A549 (cell line): ENCODE results near the gene PARP11. TPM values are rescaled to one million over a fixed set of nuclear protein-coding genes. Genes with fewer than 3 reads are reported as not detected.

Experiments used
- ATAC-seq, 2 experiments: fragments of 200-7000 bp in 1 of 2; fragments of >200 bp in 1 of 2; cut with Nextera tagmentation in 1 of 2; cut with Tn5 transposase in 1 of 2; 3 replicates each; pipeline versions ENCODE4 v1.8.0 to v1.9.1; 2018 to 2020; ENCODE audit warnings: mild to moderate bottlenecking in 1 of 2, moderate library complexity in 1 of 2
- CTCF ChIA-PET: fragments of 300-600 bp; sonication (Branson Sonifier 250); formaldehyde crosslinking; extraction: SDS; loops from one replicate; lab custom pipeline; 2021; ENCODE audit warnings: antibody characterized with exemption, inconsistent platforms; lab: Yijun Ruan, JAX
- POLR2A ChIA-PET: fragments of 350-600 bp; formaldehyde crosslinking; extraction: SDS; loops from one replicate; lab custom pipeline; 2021; ENCODE audit warnings: antibody characterized with exemption, inconsistent platforms; lab: Yijun Ruan, JAX
- DNase-seq, 2 experiments: peaks; one replicate each; pipeline versions ENCODE4 v3.0.0 to v3.0.0-alpha.2; 2011 to 2016; ENCODE audit warnings: low read depth in 1 of 2, low spot score in 1 of 2
- FAIRE-seq: peaks from 2 replicates; lab custom pipeline; 2011; peaks lifted over from hg19 to GRCh38; lab: Jason Lieb, UNC
- H3K27ac ChIP-seq, 2 experiments: fragments of >200 bp; sonication (Bioruptor Twin); formaldehyde crosslinking; 3 replicates each; pipeline ENCODE4 v1.5.1; 2016 to 2017
- H3K4me1 ChIP-seq: fragments of >200 bp; sonication (Bioruptor Twin); formaldehyde crosslinking; 3 replicates; pipeline ENCODE4 v1.6.1; 2016
- H3K4me2 ChIP-seq: fragments of >200 bp; sonication (Bioruptor Twin); formaldehyde crosslinking; 3 replicates; pipeline ENCODE4 v1.6.1; 2016
- H3K4me3 ChIP-seq: fragments of >200 bp; sonication (Bioruptor Twin); formaldehyde crosslinking; 3 replicates; pipeline ENCODE4 v1.5.1; 2016
- H3K9me3 ChIP-seq: fragments of >200 bp; sonication (Bioruptor Twin); formaldehyde crosslinking; 3 replicates; pipeline ENCODE4 v1.6.1; 2016
- ATOH8 ChIP-seq: fragments of 250-450 bp; sonication (Bioruptor Pico); IDR thresholded peaks from 2 replicates; pipeline ENCODE4 v1.5.0; 2020; ENCODE audit warnings: low read depth, mild to moderate bottlenecking, moderate library complexity
- BCL3 ChIP-seq: fragments of >200 bp; sonication (Bioruptor Twin); formaldehyde crosslinking; IDR thresholded peaks from 3 replicates; pipeline ENCODE4 v1.6.1; 2016
- CBX2 ChIP-seq: fragments of 200-600 bp; sonication (generic); IDR thresholded peaks from 2 replicates; pipeline ENCODE4 v1.6.1; 2016; ENCODE audit warnings: low read depth, mild to moderate bottlenecking, borderline replicate concordance
- CBX8 ChIP-seq: fragments of 200-600 bp; sonication (generic); IDR thresholded peaks from 2 replicates; pipeline ENCODE4 v1.6.1; 2016
- CTCF ChIP-seq: fragments of >200 bp; sonication (Bioruptor Twin); formaldehyde crosslinking; IDR thresholded peaks from 3 replicates; pipeline ENCODE4 v1.5.1; 2016
- E2F6 ChIP-seq: IDR thresholded peaks from 2 replicates; pipeline ENCODE4 v1.6.1; 2012; ENCODE audit warnings: low read depth, borderline replicate concordance
- EP300 ChIP-seq, 2 experiments: fragments of >200 bp; sonication (Bioruptor Twin); formaldehyde crosslinking; IDR thresholded peaks; 2 replicates in 1 of 2; 3 replicates in 1 of 2; pipeline ENCODE4 v1.6.1; 2016 to 2017
- FOSB ChIP-seq: fragments of 250-450 bp; sonication (Bioruptor Pico); IDR thresholded peaks from 2 replicates; pipeline ENCODE4 v1.5.0; 2020; ENCODE audit warnings: mild to moderate bottlenecking, moderate library complexity
- FOXS1 ChIP-seq: fragments of 250-450 bp; sonication (Bioruptor Pico); IDR thresholded peaks from 2 replicates; pipeline ENCODE4 v1.5.0; 2020; ENCODE audit warnings: mild to moderate bottlenecking, moderate library complexity
- GATA3 ChIP-seq: IDR thresholded peaks from 2 replicates; pipeline ENCODE4 v1.6.1; 2012; ENCODE audit warnings: borderline replicate concordance
- HMGXB4 ChIP-seq: fragments of 250-450 bp; sonication (Bioruptor Pico); IDR thresholded peaks from 2 replicates; pipeline ENCODE4 v1.5.0; 2021; ENCODE audit warnings: mild to moderate bottlenecking, moderate library complexity, borderline replicate concordance
- JUN ChIP-seq, 2 experiments: fragments of >200 bp; sonication (Bioruptor Twin); formaldehyde crosslinking; IDR thresholded peaks; 2 replicates in 1 of 2; 3 replicates in 1 of 2; pipeline ENCODE4 v1.6.1; 2016 to 2017
- JUNB ChIP-seq: fragments of >200 bp; sonication (Bioruptor Twin); formaldehyde crosslinking; IDR thresholded peaks from 2 replicates; pipeline ENCODE4 v1.6.1; 2016
- RNF2 ChIP-seq: fragments of 200-600 bp; sonication (generic); IDR thresholded peaks from 2 replicates; pipeline ENCODE4 v1.6.1; 2016; ENCODE audit warnings: low read depth, mild to moderate bottlenecking, antibody characterized with exemption, moderate library complexity, borderline replicate concordance
- SMC3 ChIP-seq: fragments of >200 bp; sonication (Bioruptor Twin); formaldehyde crosslinking; IDR thresholded peaks from 3 replicates; pipeline ENCODE4 v1.6.1; 2018; ENCODE audit warnings: inconsistent platforms
- ZNF302 ChIP-seq: fragments of 250-450 bp; sonication (Bioruptor Pico); IDR thresholded peaks from 2 replicates; pipeline ENCODE4 v1.9.0; 2021; ENCODE audit warnings: inconsistent platforms, mild to moderate bottlenecking, moderate library complexity
- ZSCAN20 ChIP-seq: fragments of 250-450 bp; sonication (Bioruptor Pico); IDR thresholded peaks from 2 replicates; pipeline ENCODE4 v1.8.0; 2022; ENCODE audit warnings: mild to moderate bottlenecking, moderate library complexity
- WGBS: methylation state at CpG from one replicate; pipeline ENCODE4 v1.1.6; 2017; ENCODE audit errors: missing lambda C conversion rate; 5-methylcytosine and 5-hydroxymethylcytosine counted together
- polyA plus RNA-seq, 4 experiments: library from polyadenylated mRNA; depleted of rRNA in 3 of 4; stranded (reverse); fragments of >200 nt; fragmentation: RNase III in 1 of 4; extraction: RNeasy Plus Mini Kit Qiagen cat#74134 plus additional on column Dnase treatment in 1 of 4; gene quantifications; 2 replicates in 3 of 4; 3 replicates in 1 of 4; pipeline ENCODE4 v1.2.3, GENCODE V29; 2011 to 2017

PARP11 gene
- polyA plus RNA-seq, 2 of the 4 experiments (the other 2 are of a cell fraction): 2.1 to 6.7 TPM

GRCh38 chr12:3869433-3869832 is 3.8 kb downstream of the PARP11 start:
- no peak for FAIRE-seq
- no peak for TF ChIP-seq ZNF302 (CRISPR knock-in tag)
- TF ChIP-seq JUNB: no peak
- TF ChIP-seq ZSCAN20 (CRISPR knock-in tag): no peak
- TF ChIP-seq EP300 (IDR thresholded peaks at IDR 0.05): no peak
- no peak for TF ChIP-seq CBX2
- no peak for TF ChIP-seq ATOH8 (CRISPR knock-in tag)
- TF ChIP-seq SMC3: no peak
- no peak for TF ChIP-seq GATA3
- TF ChIP-seq FOXS1 (CRISPR knock-in tag): no peak
- no peak for TF ChIP-seq FOSB (CRISPR knock-in tag)
- no peak for TF ChIP-seq RNF2
- TF ChIP-seq JUN (IDR thresholded peaks at IDR 0.05): no peak
- TF ChIP-seq CBX8: no peak
- TF ChIP-seq BCL3: no peak
- no peak for TF ChIP-seq E2F6
- no peak for TF ChIP-seq CTCF
- Histone ChIP-seq H3K9me3 (peaks cover 21% of the 10 kb centered on the region), H3K4me3 (no peak overlapping the region), H3K4me1 (no peaks in the 10 kb centered on the region), H3K4me2 (no peak overlapping the region), H3K27ac (no peak overlapping the region)
- 95% methylated on average over 1 of the region's 1 CpG for WGBS
- ATAC-seq: no peak
- ChIA-PET CTCF (interaction anchor here (0.9 to 1.3 kb wide), 4 partner anchors 15 to 570 kb away, joined by 3 read pairs; no protein-coding TSS in a partner anchor), POLR2A (no interaction called here)
- DNase-seq: no peak

GRCh38 chr12:3863756-3864155 is 9.4 kb downstream of the PARP11 start:
- Histone ChIP-seq H3K9me3 (peaks cover 11% of the 10 kb centered on the region; the same call in 2 of the 3 replicates), H3K27ac (no peak overlapping the region), H3K4me1 (no peaks in the 10 kb centered on the region), H3K4me2 (no peak overlapping the region), H3K4me3 (no peak overlapping the region)
- ChIA-PET POLR2A (no interaction called here), CTCF (interaction anchor here (0.6 kb wide), 1 partner anchor 50 kb away, joined by 3 read pairs; no protein-coding TSS in a partner anchor)
- 60% methylated on average over 6 of the region's 6 CpGs for WGBS
- no peak for FAIRE-seq
- DNase-seq: no peak
- ATAC-seq: no peak
- TF ChIP-seq JUN (IDR thresholded peaks at IDR 0.05): no peak
- no peak for TF ChIP-seq HMGXB4
- no peak for TF ChIP-seq ATOH8 (CRISPR knock-in tag)
